ENCODE measurements around the gene NDUFA13.

The NDUFA13 gene

DNA sequence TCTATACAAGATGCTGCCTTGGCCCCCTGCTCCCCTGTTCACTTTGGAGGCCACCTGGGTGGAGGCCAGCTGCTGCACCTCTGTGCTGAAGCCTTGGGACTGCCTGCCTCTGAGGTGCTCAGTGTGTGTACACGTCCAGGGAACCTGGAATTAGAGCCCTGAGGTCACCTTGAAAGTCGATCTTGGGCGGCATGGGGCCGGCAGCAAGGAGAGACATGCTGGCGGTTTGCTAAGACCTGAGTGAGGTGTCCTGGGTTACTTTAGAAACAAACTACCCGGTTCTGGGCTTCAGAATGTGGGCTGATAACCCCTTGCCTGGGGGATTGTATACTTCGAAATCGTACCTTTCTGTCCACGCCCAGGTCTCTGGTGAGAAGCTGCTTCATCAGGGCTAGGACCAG, 26.2 kb upstream of the NDUFA13 start:
- no peak for DNase-seq

DNA sequence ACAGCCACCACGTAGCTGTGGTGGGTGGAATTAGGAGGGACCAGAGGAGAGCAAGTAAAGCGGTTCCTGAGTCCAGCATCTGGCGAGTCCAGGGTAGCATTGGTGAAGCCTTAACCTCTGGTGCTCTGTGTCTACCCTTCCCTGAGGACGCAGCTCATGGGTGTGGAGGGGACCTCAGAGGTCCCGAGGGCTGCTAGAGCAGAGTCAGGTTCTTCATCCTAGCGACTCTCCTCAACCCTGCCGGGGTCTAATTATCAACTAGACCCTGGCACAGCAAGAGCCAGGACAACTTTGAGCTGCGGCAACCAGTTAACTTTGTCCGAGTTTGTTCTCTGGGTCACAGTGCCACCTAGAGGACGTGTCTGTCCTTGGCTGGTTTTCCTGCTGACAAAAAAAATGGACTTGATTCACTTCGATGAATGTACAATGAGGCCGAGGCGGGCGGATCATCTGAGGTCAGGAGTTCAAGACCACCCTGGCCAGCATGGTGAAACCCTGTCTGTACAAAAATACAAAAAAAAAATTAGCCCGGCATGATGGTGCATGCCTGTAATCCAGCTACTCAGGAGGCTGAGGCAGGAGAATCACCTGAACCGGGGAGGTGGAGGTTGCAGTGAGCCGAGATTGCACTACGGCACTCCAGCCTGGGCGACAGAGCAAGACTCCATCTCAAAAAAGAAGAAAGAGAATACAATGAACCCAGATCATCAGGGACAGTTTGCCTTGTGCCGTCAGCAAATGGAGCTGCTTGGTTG, 25.6 kb upstream of the NDUFA13 start:
- peak; percentile 84 for DNase-seq

DNA sequence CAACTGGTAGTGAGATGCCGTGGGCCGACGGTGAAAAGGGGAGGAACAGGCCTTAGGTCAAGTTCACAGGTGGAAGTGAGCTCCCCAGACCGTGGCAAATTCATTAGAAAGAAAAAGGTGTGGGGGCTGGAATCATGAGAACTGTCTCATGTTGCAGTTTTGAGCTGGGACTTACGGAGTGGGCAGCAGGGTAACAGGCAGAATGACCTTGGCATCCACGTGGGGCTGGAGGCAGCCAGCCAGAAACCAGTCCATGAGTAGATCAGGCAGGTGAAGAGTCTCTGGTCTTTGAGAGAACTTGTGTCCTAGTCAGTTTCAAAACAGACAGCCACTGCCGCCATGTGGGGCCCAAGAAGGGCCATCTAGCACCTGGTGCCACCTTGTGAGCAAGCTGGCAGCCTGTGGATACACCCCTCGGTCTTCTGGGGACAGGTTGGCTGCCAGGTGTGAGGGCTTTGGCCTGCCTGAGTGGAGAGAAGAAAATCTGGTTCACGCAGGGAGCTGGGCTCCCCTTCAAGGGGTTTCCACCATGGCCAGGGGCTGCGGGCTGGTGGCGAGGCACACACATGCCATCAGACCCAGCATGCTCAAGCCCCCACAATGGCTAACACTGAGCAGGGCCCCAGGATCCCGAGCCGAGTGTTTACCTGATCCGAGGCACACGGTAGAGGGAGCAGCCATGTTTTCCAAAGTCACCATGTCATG, 24.6 kb upstream of the NDUFA13 start:
- no peak for DNase-seq

DNA sequence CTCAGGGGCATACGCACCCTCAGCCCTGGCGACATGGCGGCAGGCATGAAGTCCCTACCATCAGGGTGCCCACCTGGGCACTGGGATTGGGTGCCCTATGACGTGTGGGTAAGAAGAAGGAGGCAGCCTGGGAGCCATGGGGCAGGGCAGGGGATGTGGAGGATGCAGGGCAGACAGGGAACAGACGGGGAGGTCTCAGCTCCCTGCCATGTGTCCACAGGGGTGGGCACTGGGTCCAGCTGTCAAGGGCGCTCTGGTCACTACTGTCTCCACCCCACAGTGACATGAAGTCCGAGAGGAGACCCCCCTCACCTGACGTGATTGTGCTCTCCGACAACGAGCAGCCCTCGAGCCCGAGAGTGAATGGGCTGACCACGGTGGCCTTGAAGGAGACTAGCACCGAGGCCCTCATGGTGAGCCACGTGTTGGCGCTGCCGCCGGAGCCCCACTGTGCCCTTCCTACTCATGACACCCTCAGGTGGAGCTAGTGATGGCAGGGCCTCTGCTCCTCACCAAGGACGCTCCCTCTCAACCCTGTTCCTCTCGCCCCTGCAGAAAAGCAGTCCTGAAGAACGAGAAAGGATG, 23.9 kb upstream of the NDUFA13 start:
- DNase-seq = no peak

DNA sequence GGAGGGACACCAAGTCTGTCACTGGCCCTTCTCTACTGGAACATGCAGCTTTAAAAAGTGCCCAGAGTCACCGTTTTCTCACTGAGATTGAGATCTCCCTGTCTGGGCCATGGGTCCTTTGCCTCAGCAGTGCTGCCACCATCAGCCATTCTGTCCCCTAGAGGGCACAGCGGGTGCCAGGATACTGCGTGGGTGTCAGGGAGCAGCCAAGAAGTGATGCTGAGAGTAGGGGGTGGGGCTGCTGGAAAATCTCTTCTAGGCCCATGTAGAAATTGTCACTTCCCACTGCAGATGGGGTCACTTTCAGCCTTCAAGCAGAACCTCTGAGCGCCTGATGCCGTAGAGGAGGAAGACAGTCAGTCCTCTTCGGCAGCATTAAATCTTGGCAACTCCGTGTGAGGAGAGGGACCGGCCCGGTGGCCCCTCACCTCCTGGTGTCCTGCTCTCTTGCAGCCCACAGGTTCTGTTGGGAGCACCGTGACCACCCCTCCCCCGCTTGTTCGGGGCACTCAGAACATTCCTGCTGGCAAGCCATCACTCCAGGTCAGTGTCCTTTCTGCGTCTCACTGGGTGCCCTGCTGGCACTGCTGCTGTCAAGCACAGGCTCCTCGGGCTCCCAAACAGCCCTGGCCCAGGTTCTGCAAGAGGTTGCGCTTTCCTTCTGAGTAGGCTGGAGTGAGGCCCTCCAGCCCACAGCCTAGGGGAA, 22.0 kb upstream of the NDUFA13 start:
- DNase-seq = no peak

DNA sequence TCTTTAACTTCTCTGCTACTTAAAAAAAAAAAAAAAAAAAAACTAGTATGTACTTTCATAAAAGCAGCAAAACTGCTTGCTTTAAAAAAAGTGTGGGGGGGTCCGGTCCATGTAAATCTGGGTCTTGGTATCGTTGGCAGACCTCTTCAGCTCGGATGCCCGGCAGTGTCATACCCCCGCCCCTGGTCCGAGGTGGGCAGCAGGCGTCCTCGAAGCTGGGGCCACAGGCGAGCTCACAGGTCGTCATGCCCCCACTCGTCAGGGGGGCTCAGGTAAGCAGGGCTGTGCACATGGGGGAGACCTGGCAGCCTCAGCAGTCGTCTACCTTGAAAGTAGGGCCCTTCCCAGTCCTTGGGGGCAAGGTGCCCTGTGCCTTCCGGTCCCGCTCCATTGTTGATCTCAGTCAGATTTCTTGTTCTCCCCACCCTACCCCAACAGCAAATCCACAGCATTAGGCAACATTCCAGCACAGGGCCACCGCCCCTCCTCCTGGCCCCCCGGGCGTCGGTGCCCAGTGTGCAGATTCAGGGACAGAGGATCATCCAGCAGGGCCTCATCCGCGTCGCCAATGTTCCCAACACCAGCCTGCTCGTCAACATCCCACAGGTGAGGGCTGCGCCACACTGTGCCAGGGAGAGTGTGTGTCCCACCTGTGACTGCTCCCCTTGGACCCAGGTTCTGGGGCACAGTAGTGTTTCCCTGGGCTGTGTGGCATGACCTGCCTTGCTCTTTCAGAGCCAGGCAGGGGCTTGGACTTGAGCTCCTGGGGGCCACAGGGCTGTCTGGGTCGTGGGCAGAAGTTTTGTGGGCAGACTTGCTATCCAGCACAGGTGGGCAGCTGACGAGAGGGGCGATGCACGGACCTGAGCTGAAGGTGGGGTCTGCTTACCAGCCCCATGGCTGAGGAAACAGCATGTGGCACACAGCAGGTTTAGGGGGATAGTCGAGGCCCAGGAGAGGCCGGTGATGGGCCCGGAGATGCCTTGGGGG, 20.1 kb upstream of the NDUFA13 start:
- no peak for DNase-seq

DNA sequence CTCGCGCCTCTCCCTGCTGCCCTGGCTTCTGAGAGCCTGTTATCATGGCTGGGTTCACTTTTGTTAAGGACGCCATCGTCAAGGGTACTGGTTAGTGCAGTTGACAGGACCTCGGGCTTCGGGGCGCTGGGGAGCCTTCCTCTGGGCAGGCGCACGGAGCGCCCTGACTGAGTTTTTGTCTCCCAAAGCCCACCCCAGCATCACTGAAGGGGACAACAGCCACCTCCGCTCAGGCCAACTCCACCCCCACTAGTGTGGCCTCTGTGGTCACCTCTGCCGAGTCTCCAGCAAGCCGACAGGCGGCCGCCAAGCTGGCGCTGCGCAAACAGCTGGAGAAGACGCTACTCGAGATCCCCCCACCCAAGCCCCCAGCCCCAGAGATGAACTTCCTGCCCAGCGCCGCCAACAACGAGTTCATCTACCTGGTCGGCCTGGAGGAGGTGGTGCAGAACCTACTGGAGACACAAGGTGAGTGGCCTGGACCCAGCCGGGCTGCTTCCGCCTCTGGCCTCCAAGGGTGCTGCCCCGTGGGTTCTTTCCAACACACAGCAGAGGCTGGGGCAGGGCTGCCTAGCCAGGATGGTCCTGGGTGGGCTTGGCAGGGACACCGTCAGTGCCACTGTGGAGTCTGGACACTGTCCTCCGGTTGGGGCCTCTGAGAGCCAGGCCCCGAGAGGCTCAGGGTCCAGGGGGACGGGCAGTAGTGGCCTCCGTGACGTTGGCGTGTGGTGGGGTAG, 17.6 kb upstream of the NDUFA13 start:
- no peak for DNase-seq

DNA sequence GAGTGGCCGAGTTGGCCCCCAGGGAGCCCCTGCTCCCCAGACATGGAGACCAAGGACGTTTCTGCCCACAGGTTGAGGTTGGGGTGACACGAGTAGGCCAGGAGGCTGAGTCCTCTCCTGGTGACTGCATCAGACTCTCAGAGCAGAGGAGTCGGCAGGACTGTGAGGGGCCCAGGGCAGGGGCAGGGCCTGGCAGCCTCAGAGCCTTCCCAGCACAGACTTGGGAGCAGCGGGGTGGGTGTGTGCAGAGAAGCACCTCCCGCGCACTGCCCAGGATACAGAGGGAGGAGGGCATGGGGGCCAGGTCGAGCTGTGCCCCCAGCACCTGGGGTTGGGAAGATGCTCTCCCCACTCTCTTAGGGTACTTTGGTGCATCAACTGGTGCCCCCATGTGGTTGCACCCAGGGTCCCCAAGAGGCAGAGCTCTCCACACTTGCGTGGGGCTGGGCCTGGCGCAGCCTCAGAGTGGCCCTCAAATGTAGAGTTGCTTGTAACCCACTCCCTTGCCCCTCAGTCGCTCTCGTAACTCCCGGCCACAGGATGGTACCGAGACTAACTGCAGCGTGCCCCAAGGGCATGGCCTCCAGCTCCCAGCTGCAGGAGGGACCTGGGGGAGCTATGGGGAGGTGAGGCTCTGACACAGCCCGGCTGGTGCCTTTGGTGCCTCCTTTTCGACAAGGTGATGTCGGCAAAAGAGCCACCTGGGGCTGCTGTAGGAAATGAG, 16.6 kb upstream of the NDUFA13 start:
- DNase-seq = no peak

DNA sequence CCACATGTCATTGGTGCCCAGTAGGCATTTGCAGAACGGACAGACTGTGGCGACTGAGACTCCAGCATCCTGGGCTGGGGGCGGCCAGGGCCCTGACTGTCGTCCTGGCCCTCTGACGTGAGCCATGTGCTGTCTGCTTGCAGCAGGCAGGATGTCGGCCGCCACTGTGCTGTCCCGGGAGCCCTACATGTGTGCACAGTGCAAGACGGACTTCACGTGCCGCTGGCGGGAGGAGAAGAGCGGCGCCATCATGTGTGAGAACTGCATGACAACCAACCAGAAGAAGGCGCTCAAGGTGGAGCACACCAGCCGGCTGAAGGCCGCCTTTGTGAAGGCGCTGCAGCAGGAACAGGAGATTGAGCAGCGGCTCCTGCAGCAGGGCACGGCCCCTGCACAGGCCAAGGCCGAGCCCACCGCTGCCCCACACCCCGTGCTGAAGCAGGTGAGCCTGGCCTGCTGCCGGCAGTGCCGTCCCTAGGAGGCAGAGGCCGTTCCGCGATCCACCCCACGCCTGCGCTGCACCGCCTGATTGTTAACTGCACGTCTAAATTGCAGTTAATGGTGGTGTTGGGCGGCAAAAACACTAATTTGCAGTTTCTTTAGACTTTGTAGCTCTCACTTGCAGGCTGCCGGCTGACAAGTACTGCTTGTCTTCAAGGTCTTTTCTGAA, 14.9 kb upstream of the NDUFA13 start:
- no peak for DNase-seq

DNA sequence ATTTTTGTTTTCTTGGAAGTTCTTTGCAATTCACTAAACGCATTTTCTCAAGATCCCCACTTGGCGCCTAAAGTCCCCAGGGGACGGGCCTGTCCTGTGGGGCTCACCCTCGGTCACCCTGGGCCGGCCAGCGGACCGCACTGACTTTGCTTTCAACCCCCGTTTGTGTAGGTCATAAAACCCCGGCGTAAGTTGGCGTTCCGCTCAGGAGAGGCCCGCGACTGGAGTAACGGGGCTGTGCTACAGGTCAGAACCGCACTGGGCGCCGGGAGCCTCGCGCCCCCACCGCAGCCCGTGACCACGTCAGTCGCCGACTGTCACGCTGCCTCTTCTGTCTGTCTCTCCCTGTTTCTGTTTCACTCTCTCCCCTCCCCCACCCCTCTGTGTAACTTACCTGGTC, 14.2 kb upstream of the NDUFA13 start:
- no peak for DNase-seq

DNA sequence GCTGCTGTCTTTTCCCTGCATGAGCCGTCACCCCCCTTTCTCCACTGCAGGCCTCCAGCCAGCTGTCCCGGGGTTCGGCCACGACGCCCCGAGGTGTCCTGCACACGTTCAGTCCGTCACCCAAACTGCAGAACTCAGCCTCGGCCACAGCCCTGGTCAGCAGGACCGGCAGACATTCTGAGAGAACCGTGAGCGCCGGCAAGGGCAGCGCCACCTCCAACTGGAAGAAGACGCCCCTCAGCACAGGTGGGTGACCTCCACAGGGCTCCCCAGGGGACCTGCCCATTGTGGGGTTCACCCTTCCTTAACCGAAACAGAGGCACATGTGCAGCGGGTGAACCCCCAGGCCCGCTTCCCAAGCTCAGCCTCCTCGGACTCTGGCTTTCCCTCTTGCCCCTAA, 13.7 kb upstream of the NDUFA13 start:
- DNase-seq = no peak

DNA sequence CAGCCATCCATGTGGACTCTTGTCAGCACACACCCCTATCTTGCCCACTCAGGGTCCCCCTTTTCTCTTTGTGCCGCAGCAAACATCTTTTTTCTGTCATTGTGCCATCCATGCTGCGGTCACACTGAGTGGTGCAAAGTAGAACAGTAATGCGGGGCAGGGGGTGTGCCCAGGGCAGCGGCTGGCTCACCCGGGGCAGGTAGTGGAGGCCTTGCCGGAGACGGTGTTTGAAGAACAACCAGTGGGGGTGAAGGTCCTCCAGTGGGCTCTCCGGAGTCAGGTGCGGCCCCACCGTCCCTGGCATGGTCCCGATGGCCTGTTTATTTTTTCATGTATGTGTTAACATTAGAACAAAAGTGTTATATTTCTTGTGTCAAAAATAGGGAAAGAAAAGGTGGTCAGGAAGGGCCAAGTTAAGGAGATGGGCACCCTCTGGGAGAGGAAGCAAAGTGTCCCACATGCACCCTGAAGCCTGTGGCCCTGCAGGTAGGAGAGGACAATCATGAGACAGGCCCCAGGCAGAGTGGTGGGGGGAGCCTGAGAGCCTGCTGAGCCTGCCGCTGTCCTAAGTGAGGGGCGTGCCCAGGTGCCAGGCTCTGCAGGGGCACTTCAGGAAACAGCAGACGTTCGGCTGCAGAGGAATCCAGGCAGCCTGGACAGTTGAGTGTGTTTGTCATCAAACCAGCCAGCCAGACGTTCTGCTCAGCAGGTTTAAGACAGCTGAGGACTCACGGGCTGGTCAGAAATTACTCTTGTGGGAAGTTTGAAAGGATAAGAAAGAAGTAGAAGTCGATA, 13.0 kb upstream of the NDUFA13 start:
- no peak for DNase-seq

DNA sequence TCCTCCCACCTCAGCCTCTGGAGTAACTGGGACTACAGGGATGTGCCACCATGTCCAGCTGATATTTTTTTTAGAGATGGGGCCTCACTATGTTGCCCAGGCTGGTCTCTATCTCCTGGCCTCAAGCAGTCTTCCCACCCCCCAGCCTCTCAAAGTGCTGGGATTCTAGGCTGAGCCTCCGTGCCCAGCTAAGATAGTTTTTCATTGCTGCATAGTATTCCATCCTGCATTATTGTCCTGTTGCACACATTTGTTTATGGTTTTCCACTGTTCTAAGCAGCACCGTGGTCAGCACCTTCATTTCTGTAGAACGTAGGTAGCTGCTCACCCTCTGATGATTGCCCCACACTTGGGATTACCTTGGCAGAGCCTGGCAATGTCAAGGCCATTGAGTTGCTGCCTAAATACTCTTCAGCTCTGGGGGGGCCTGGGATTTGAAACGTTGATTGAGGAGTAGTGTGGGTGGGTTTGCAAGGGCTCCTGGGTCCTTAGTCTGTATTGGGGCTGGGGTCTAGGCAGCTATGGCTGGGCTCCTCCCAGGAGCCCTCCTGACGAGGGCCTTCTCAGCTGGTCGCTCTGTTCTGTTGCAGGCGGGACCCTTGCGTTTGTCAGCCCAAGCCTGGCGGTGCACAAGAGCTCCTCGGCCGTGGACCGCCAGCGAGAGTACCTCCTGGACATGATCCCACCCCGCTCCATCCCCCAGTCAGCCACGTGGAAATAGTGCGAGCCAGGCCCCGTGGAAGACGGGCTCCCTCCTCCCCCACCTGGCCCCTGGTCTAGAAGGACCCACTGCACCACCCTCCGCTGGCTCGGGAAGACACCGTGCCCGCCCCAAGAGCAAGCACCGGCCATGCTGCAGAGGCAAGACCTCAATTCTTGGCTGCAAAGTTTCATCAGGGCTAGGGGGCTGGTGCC, 11.0 kb upstream of the NDUFA13 start:
- no peak for DNase-seq

DNA sequence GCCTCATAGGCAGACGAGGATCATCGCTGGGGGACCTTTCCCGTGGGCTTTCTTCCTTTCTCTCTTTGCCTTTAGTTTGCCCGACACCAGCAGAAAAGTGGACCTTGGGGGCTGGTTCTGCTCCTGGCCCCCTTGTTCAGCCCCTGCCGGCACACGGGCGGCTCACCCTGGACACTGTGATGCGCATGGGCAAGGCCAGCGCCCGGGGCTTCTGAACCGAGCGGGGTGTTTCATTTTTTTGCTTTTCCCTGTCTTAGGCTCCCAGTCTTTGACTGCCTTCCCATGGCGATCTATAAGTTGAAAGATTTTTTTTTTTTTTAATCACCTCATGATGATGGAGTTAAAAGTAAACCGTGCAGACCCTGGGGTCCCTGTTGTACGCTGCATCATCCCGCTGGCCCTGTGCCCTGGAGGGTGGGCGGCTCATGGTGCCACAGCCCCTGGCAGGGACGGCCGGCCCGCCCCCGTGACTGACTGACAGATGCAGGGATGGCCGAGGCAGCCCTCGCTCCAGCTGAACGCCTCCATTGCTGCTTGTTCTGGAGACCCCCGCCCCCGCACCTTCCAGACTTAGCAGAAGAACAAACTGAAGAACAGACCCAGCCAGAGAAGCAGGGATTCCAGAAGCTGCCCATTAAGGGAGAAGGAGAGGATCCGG, 10.2 kb upstream of the NDUFA13 start:
- DNase-seq = no peak

DNA sequence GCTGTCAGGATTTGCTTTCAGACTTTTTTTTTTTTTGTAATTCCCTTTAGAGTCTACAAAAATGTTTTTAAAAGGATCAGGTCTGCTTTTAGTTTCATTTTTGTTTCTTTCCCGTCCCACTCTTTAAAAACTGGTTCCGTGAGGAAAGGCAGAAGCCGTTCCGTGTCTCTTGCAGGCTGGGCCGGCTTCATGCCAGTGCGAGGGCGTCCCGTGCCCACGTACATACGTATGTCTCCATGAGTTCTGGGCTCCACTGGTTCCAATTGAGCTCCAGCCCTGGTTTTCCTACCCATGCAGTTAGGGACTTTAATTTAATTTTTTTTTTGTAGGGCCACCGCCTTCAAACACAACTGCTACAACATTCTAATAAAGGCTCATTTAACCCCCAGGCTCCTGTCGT, 9.4 kb upstream of the NDUFA13 start:
- no peak for DNase-seq

DNA sequence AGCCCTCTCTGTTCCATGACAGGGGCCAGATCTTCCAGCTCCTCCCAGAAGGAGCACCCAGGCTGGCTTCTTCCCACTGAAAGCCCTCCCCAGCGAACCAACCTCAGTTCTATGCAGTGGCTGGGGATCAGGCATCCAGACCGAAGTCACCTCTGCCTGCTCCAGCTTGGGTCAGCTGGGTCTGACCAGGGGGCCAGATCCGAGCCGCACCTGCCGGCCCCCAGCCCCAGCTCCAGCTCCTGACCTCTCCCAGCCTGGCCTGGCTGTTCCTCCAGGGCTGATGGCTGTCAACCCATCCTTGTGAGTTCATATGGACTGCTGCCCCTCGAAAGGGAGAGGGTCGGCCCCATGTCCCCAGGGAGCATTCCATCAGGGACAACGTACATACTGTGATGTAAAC, 8.7 kb upstream of the NDUFA13 start:
- DNase-seq = no peak

DNA sequence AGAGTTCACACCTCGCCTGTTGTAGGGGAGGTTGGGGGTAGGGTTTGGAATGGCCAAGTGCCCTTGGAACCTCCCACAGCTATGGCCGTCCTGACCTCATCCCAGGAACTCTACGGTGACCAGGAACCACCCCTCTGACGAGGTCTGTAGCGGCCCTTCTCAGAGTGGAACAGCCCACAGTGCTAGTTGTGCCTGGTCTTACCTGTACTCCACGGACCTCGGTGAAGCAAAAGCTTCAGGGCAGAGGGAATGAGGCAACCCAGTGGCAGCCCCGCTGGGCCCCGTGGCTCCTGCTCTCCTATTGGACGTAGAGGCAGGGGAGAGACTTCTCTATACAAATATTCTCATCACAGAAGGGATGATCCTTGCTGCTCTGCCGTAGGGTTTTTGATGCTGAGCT, 7.8 kb upstream of the NDUFA13 start:
- no peak for DNase-seq

DNA sequence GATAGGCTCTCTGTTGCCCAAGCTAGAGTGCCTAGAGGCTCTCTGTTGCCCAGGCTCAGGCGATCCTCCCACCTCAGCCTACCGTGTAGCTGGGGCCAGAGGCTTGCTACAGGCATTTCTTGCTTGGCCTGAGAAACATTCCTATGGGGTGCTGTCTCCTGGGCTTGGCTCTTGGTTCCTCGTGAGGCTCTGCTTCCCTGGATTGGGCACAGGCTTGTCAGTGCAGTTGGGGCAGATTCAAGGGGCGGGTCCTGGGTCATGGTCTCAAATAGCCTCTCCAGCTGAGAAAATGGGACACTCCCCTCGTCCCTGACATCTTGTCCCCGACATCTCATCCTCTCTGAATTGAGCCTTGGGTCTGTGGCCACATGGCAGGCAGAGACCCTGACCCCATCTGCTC, 5.6 kb upstream of the NDUFA13 start:
- no peak for DNase-seq

All from effector CD4-positive, alpha-beta T cell (primary cell).